Measurements from ENCODE around the gene EXD3.
A peak's percentile ranks its signal among the peaks of the same experiment; 100 is the strongest.

Gene EXD3

GRCh38 chr9:137432687-137433348, 9.9 kb upstream of the EXD3 start:
- DNase-seq (ENCODE audit: low read depth in 2 of 2), result no peak

- no peak for DNase-seq (ENCODE audit: low read depth in 2 of 2)
Observed at GRCh38 chr9:137431416-137431931, 8.5 kb upstream of the EXD3 start.

GRCh38 chr9:137430723-137431415, 7.9 kb upstream of the EXD3 start:
- DNase-seq (ENCODE audit: low read depth in 2 of 2), result no peak

GRCh38 chr9:137429974-137430722, 7.2 kb upstream of the EXD3 start:
- DNase-seq (ENCODE audit: low read depth in 2 of 2), result no peak

- no peak for DNase-seq (ENCODE audit: low read depth in 2 of 2)
Observed at GRCh38 chr9:137429546-137429890, 6.6 kb upstream of the EXD3 start.

- no peak for DNase-seq (ENCODE audit: low read depth in 2 of 2)
Observed at GRCh38 chr9:137428841-137429545, 6.0 kb upstream of the EXD3 start.

GRCh38 chr9:137428311-137428630, 5.3 kb upstream of the EXD3 start:
- DNase-seq (ENCODE audit: low read depth in 2 of 2), result no peak

- no peak for DNase-seq (ENCODE audit: low read depth in 2 of 2)
Observed at GRCh38 chr9:137427454-137428310, 4.7 kb upstream of the EXD3 start.

- DNase-seq (ENCODE audit: low read depth in 2 of 2), result no peak
Observed at GRCh38 chr9:137426018-137426681, 3.2 kb upstream of the EXD3 start.

GRCh38 chr9:137423514-137424291, 741 bp upstream of the EXD3 start:
- no peak for DNase-seq (ENCODE audit: low read depth in 2 of 2)

GRCh38 chr9:137421838-137422603, 941 bp downstream of the EXD3 start:
- no peak for DNase-seq (ENCODE audit: low read depth in 2 of 2)

- DNase-seq (ENCODE audit: low read depth in 2 of 2), result no peak
Observed at GRCh38 chr9:137417161-137418021, 5.6 kb downstream of the EXD3 start.

- no peak for DNase-seq (ENCODE audit: low read depth in 2 of 2)
Observed at GRCh38 chr9:137416563-137417151, 6.3 kb downstream of the EXD3 start.

GRCh38 chr9:137416006-137416562, 6.9 kb downstream of the EXD3 start:
- DNase-seq (ENCODE audit: low read depth in 2 of 2), result no peak

- DNase-seq (ENCODE audit: low read depth in 2 of 2), result no peak
Observed at GRCh38 chr9:137415451-137415850, 7.5 kb downstream of the EXD3 start.

GRCh38 chr9:137412431-137412830, 10.5 kb downstream of the EXD3 start:
- DNase-seq (ENCODE audit: low read depth in 2 of 2), result no peak

GRCh38 chr9:137411645-137412380, 11.1 kb downstream of the EXD3 start:
- DNase-seq (ENCODE audit: low read depth in 2 of 2), result peak; percentile 40 to 49

Data from fibroblast of skin of left quadriceps (primary cell).